SJSA1 (cell line): Measurements from ENCODE around the gene SLC6A20. TPM values are rescaled to one million over a fixed set of nuclear protein-coding genes. Genes with fewer than 3 reads are reported as not detected.

Experiments
- DNase-seq, 2 experiments: peaks; one replicate each; pipeline ENCODE4 v3.0.0-alpha.2; 2015 to 2020; ENCODE audit warnings: low spot score in 2 of 2, low read depth in 1 of 2
- H3K27ac ChIP-seq: fragments of 250-450 bp; sonication (Bioruptor Pico); 2 replicates; pipeline ENCODE4 v1.5.1; 2020; ENCODE audit warnings: mild to moderate bottlenecking, moderate library complexity
- H3K27me3 ChIP-seq: fragments of 250-450 bp; sonication (Bioruptor Pico); replicated peaks from 2 replicates; pipeline ENCODE4 v1.5.1; 2020; ENCODE audit warnings: mild to moderate bottlenecking, moderate library complexity
- H3K36me3 ChIP-seq: fragments of 250-450 bp; sonication (Bioruptor Pico); 2 replicates; pipeline ENCODE4 v1.5.1; 2020; ENCODE audit warnings: mild to moderate bottlenecking
- H3K4me1 ChIP-seq: fragments of 250-450 bp; sonication (Bioruptor Pico); replicated peaks from 2 replicates; pipeline ENCODE4 v1.6.1; 2021; ENCODE audit warnings: mild to moderate bottlenecking
- H3K4me3 ChIP-seq: fragments of 250-450 bp; sonication (Bioruptor Pico); 2 replicates; pipeline ENCODE4 v1.5.1; 2020; ENCODE audit warnings: mild to moderate bottlenecking
- H3K9me3 ChIP-seq: fragments of 250-450 bp; sonication (Bioruptor Pico); replicated peaks from 2 replicates; pipeline ENCODE4 v1.5.1; 2020; ENCODE audit warnings: mild to moderate bottlenecking
- total RNA-seq: library from RNA; depleted of rRNA; stranded (reverse); fragments of >200 nt; shearing (Covaris generic); gene quantifications from 2 replicates; pipeline ENCODE4 v1.2.3, GENCODE V29; 2014; rRNA removed

SLC6A20 gene
- total RNA-seq, 1 experiment from 2014 or later = 0.03 TPM

DNA sequence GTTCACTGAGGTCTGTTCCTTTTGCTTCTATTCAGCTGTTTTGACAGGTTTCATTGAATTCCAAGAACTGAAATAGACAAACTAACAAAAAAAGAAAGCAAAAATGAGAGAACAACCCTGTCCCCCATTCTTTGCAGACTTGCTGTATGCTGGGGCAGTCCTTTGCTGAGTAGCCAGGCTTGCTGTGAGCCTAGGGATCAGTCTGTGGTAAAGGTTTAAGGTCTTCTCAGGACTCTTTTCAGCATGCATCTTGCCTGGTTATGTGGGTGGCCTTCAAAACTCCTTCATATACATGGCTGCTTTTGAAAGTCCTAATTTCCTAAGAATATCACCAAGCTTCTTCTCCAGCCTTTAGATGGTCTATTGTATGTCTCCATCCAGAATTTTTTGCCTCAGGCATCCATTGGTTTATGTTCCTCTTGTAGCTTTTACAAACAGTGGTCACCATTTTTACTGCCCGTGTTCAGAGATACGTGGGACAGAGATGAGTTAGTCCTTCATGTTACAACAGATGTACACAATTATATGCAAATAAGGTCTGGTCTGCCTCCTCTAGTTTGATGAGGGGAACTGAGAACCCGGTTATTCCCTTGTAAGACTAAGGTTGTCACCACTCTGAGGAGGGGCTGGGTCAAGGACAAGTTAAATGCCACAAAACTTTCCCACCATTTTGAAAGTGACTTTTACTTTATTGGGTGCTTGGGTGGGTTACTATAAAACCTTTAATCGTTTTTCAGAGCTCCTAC, 65.8 kb downstream of the SLC6A20 start:
- DNase-seq = no peak
- H3K36me3 ChIP-seq = peaks cover 44% of the 10 kb centered on the region
- H3K4me1 ChIP-seq = no peaks in the 10 kb centered on the region
- H3K27ac ChIP-seq = no peak overlapping the region
- no peaks in the 10 kb centered on the region for H3K9me3 ChIP-seq
- H3K27me3 ChIP-seq = no peaks in the 10 kb centered on the region
- H3K4me3 ChIP-seq = no peak overlapping the region

- H3K27ac ChIP-seq = no peak overlapping the region
- no peaks in the 10 kb centered on the region for H3K27me3 ChIP-seq
- DNase-seq = no peak
- H3K4me1 ChIP-seq = no peaks in the 10 kb centered on the region
- H3K36me3 ChIP-seq = peaks cover 38% of the 10 kb centered on the region
- no peaks in the 10 kb centered on the region for H3K9me3 ChIP-seq
- H3K4me3 ChIP-seq = no peak overlapping the region
Observed at GRCh38 chr3:45729614-45730013, 66.7 kb downstream of the SLC6A20 start.

GRCh38 chr3:45724911-45725310, 71.4 kb downstream of the SLC6A20 start:
- Histone ChIP-seq H3K4me3 (no peak overlapping the region), H3K36me3 (peaks cover 24% of the 10 kb centered on the region), H3K27me3 (no peaks in the 10 kb centered on the region), H3K27ac (no peak overlapping the region), H3K4me1 (no peaks in the 10 kb centered on the region), H3K9me3 (no peaks in the 10 kb centered on the region)
- no peak for DNase-seq

GRCh38 chr3:45719655-45720487, 76.5 kb downstream of the SLC6A20 start:
- Histone ChIP-seq H3K4me3 (no peak overlapping the region), H3K4me1 (no peaks in the 10 kb centered on the region), H3K9me3 (no peaks in the 10 kb centered on the region), H3K27ac (no peak overlapping the region), H3K36me3 (peaks cover 26% of the 10 kb centered on the region), H3K27me3 (no peaks in the 10 kb centered on the region)
- no peak for DNase-seq

DNA sequence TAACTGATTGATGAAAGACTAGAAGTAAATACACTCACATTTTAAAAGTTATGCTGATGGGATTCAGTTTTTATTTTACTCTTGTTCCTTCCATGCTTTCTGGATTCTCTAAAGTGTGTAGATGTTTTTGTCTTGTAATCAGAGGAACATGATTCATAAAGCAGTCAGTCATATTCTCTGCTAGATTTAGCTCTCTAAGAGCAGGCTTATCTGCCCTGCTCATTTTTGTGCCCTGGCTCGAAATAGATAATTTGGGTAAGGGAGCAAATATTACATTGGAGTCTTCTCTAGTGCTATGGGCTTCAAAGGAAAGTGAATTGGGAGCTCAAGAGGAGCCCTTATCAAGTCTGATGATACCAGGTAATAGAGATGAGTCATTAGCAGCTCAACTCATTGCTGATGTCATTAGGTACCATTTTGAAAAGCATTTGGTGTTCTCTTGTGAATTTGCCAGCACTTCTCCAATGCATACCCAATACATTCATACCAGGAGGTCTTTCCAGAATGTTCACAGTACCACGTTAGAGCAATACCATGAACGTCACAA, 79.5 kb downstream of the SLC6A20 start:
- DNase-seq = no peak
- no peaks in the 10 kb centered on the region for H3K27me3 ChIP-seq
- H3K27ac ChIP-seq = no peak overlapping the region

DNA sequence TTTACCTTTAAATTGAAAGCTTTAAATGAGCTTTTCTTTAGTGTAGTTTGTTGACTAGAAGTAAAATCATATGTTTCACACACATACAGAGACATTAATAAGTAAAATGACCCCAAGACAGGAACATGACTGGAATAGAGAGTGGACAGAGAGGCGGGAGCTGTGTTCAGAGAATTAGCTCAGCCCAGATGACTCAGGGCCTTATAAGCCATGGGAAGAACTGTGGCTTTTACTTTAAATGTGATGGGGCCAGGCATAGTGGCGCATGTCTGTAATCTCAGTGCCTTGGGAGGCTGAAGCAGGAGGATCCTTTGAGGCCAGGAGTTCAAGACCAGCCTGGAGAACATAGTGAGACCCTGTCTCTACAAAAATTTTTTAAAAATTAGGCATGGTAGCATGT, 80.4 kb downstream of the SLC6A20 start:
- H3K36me3 ChIP-seq = peaks cover 20% of the 10 kb centered on the region
- no peak for DNase-seq
- no peaks in the 10 kb centered on the region for H3K4me1 ChIP-seq

More for the DNA sequence above, 79.5 kb downstream of the SLC6A20 start:
- H3K4me1 ChIP-seq = no peaks in the 10 kb centered on the region
- no peaks in the 10 kb centered on the region for H3K9me3 ChIP-seq
- H3K36me3 ChIP-seq = peaks cover 18% of the 10 kb centered on the region
- no peak overlapping the region for H3K4me3 ChIP-seq

DNA sequence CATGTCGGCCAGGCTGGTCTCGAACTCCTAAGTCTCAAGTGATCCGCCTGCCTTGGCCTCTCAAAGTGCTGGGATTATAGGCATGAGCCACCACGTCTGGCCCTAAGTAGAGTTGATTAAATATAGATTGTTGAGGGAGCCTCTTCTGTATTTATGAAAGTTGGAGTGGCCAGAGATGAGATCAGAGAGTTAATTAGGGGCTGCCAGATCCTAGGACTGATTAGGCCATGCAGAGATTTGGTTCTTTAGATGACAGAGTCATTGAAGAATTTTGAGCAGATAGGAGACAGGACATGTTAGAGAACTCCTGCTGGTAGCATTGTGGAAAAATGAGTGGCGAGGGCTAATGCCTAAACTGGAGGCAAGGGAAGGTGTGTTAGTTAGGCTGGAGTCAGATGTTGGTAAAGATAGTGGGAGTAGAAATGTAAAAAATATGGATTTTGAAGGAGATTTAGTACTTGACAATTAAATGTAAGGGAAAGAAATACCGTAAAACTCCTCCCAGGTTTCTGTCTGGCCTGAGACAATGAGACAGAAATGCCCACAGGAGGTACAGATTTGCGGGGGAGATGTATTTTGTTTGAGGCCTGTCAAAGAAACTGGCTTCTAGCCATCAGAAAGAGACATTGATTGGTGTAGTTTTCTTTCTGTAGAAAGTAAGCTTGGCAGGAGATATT, 83.8 kb downstream of the SLC6A20 start:
- no peak for DNase-seq
- Histone ChIP-seq H3K4me1 (no peaks in the 10 kb centered on the region), H3K27me3 (no peaks in the 10 kb centered on the region), H3K36me3 (peaks cover 39% of the 10 kb centered on the region), H3K9me3 (no peaks in the 10 kb centered on the region), H3K27ac (no peak overlapping the region), H3K4me3 (no peak overlapping the region)

More for the DNA sequence above, 80.4 kb downstream of the SLC6A20 start:
- Histone ChIP-seq H3K27me3 (no peaks in the 10 kb centered on the region), H3K27ac (no peak overlapping the region), H3K9me3 (no peaks in the 10 kb centered on the region), H3K4me3 (no peak overlapping the region)

DNA sequence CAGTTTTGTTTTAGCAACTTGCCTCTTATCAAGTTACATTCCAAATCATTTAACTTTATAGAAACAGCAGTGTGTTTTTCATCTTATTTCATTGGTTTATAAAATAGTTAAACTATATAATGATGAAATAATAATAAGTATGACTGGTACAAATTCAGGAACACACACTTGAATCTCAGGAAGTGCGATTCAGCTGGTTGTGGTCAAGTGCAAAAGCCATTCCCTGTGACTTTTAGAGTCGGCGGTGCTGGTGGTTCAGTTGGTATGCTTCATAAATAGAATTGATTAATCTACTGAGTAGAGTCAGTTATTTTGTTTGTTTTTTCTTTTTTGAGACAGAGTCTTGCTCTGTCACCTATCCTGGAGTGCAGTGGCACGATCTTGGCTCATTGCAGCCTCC, 84.4 kb downstream of the SLC6A20 start:
- H3K27ac ChIP-seq = no peak overlapping the region
- no peaks in the 10 kb centered on the region for H3K27me3 ChIP-seq
- peaks cover 45% of the 10 kb centered on the region for H3K36me3 ChIP-seq
- H3K9me3 ChIP-seq = no peaks in the 10 kb centered on the region
- H3K4me1 ChIP-seq = no peaks in the 10 kb centered on the region
- no peak overlapping the region for H3K4me3 ChIP-seq
- DNase-seq = no peak

- no peak for DNase-seq
- no peak overlapping the region for H3K27ac ChIP-seq
Observed at GRCh38 chr3:45705839-45706808, 90.2 kb downstream of the SLC6A20 start.

More at GRCh38 chr3:45705839-45706808, 90.2 kb downstream of the SLC6A20 start:
- no peaks in the 10 kb centered on the region for H3K9me3 ChIP-seq
- H3K4me1 ChIP-seq = no peaks in the 10 kb centered on the region
- H3K36me3 ChIP-seq = peaks cover 61% of the 10 kb centered on the region
- no peak overlapping the region for H3K4me3 ChIP-seq
- H3K27me3 ChIP-seq = no peaks in the 10 kb centered on the region

Other genes starting within 250 kb of the SLC6A20 start
- gene LIMD1, start 201.8 kb downstream of the SLC6A20 start, total RNA-seq = 5.3 and 11.0 TPM in 2 replicates
- 25.2 and 28.8 TPM in 2 replicates for gene SACM1L, start 107.1 kb downstream of the SLC6A20 start, total RNA-seq
- gene LZTFL1, start 45.6 kb upstream of the SLC6A20 start, total RNA-seq = 8.2 and 19.0 TPM in 2 replicates
- not detected in 2 replicates for gene CCR9, start 90.0 kb upstream of the SLC6A20 start, total RNA-seq
- gene CXCR6, start 146.9 kb upstream of the SLC6A20 start, total RNA-seq = not detected in 2 replicates
- 5.4 and 7.6 TPM in 2 replicates for gene FYCO1, start 199.3 kb upstream of the SLC6A20 start, total RNA-seq
- not detected in 2 replicates for gene XCR1, start 230.9 kb upstream of the SLC6A20 start, total RNA-seq